Smooth muscle cell of the brain vasculature (primary cell): ENCODE results near the gene COL3A1.

Experiments
- DNase-seq: peaks from one replicate; pipeline ENCODE4 v3.0.0-alpha.2; 2012; ENCODE audit warnings: low read depth, low spot score

Gene COL3A1

GRCh38 chr2:188974164-188974563 is at the start of gene COL3A1:
Gene COL3A1, plus strand, starts transcription at chr2:188974373. Its CDS starts 117 bp downstream, at chr2:188974490.
- peak; percentile 83 for DNase-seq

DNA sequence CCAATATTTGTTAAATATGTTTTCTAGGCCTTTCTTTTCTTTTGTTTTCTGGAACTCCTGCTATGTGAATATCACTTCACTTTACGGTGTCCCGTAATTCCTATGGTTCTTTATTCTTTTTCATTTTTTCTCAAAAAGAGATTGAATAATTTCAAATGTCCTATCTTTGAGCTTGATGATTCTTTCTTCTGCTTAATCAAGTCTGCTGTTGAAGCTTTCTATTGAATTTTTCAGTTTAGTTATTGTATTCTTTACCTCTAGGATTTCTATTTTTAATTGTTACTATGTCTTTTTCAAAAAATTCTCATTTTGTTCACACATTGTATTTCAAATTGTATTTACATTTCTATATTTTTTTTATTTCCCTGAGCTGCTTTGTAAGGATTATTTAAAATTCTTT is 45.5 kb upstream of the COL3A1 start:
- DNase-seq: no peak

GRCh38 chr2:188931361-188931760 is 42.8 kb upstream of the COL3A1 start:
- DNase-seq: no peak

- peak; percentile 51 for DNase-seq
Measured at GRCh38 chr2:188937228-188938220, 36.6 kb upstream of the COL3A1 start.

GRCh38 chr2:188940171-188940570 is 34.0 kb upstream of the COL3A1 start:
- DNase-seq: no peak

- no peak for DNase-seq
Measured at GRCh38 chr2:188944442-188944841, 29.7 kb upstream of the COL3A1 start.

DNA sequence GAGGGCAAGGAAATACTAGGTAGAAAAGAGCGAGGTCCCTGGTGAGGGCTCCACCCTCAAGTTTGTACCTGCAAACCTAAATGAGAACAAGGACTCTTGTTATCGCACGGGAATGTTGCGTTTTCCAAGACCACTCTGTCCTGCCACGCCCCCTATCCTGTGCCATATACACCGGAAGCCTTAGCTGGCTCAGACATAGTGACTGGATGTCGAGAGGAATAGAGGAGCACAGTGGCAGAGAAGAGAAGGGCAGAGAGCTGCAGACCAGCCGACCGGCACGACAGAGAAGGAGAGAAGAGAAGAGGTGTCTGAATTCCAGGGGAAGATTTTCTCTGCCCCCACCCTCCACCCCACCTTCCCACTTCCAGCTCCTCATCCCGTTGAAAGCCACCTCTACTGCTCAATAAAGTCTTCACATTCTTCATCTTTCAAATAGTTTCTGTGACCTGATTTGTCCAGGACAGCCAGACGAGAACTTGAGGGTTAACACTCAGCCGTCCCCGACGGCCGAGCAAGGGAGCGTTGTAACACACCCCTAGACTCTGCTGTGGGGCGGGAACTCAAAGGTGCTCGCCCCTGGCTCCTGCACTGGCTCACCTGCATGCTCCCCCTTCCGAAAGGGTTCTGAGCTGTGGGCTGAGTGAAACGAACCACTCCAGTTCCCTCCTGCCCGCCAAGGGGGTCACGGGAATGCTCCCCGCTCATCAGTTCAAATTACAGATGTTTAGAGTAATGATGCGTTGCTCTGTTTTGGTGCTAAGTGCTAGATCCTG is 24.9 kb upstream of the COL3A1 start:
- no peak for DNase-seq

DNA sequence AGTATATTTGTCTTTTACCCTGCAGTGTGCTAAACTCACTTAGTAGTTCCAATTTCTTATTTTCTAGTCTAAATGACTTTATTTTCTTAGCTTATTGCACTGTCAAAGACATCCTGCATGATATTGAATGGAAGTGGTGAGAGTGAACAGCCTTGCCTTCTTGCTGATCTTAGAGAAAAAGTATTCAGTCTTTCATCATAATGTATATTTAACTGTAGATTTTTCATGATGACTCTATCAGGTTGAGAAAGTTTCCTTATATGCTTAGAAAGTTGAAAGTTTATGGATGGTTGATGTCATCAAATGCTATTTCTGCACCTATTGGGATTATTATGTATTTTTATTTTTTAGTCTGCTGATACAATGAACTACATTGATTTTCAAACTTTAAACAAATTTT is 21.3 kb upstream of the COL3A1 start:
- no peak for DNase-seq

DNA sequence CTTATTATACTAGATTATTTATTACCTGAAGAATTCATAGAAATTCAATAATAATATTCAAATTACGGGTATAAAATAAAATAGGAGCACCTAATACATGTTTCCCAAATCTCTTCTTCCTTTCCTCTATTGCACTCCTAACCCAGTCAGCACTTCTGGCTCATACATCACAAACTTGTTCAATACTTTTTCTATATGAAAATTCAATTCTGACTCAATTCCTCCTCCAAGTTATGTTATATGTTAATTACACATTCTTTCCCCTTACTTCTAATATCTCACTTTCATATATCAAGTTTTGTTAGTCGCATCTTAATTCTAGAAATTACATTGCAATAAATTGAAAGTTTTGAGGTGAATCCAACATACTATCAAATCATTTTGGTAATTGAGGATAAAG is 17.9 kb upstream of the COL3A1 start:
- no peak for DNase-seq

DNA sequence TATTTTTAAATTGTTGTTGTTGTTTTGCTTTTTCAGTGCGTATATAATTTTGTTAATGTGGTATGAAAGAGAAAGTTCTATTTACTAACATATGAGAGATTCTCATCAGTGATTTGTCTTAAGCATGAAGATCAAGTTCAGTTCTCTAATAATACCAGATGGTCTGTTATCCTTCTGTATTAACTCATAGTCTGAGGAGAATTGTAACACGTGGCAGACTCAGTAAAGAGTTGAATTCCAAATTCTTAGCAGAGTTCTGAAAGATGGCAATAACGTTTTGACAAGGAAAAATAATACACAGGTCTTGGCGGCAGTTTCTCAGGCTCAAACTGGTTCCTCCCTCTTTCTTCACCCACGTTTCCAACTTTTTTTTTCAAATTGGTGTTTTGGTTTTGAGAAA is 17.2 kb upstream of the COL3A1 start:
- DNase-seq: no peak

GRCh38 chr2:188957646-188958045 is 16.5 kb upstream of the COL3A1 start:
- no peak for DNase-seq

DNA sequence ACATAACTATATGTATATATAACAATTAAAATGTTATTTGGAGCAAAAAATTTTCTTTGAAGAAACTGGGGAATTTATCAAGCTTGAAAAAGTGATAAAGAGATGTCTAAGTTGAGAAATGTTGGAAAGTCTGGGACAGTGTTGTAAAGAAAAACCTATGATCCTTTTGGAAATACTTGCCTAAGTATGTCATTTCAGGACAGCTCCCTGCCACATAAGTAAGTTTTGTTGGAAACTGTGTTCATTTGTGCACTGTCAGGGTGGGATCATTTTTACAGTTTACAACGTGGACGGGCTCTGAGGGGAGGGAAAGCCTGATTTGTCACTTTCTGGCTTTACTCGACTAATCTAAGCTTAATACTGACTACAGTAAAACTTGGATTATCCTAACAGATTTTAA is 10.4 kb upstream of the COL3A1 start:
- no peak for DNase-seq

DNA sequence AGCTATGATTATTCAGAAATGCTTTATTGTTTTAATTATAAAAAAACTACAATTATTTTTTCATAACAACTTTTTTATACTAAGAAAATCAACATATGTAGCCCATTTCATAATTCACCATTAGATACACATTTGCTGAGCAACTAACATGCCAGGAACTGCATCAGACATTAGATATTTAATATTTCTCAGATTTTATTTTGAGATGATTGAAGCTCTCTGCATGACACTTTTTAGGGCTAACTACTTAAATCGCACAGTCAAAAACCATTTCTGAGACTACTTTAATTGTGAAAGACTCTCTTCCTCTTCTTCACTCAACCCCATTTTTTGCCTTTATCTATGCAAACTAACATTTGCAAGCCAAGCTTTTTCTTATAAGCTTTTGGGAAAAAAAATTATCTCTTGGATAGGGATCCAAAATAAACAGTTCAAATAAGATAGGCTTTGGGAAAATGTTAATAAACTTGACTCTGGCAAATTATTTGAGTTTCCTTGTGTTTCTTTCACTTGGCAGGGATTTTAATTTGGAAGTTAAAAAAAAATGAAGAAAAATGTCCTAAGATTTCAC is 9.1 kb upstream of the COL3A1 start:
- DNase-seq: no peak

DNA sequence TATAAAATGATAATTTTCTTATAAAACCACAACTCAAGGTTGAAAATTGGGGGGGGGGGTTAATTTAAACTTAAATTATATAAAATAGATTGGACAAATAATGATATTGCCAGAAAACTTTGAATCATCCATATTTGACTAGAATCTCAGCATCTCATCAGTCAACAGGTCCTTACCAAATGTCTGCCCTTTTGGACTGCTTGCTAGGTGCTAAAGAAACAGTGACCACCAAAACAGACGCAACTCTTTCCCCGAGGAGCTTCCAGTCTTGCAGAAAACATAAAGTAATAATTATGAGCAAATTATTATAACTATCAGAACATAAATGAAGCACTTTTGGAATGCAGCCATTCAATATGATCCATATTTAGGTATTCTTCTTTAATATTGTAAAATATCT is 8.6 kb upstream of the COL3A1 start:
- DNase-seq: no peak

DNA sequence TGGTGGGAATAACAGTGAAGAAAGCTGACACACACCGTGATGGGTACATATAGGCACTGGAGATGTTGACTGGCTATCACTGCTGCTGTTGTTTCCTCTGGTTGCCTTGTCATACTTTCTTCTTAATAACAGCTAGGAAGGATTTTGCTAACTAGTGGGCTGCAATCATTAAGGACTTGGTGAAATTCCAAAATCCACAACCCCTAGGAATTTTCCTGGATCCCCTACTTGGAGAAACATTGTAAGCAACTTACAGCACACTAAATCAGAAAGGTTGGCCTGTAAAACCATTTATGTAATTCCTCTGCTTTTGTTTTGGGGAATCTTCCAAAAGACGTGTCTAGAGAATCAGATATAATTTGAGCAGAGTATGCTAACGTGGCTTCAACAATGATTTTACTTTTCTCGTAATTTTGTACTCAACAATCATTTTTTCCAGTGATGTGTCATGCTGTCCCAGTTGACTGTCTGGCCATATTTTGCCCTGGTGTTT is 8.0 kb upstream of the COL3A1 start:
- no peak for DNase-seq

DNA sequence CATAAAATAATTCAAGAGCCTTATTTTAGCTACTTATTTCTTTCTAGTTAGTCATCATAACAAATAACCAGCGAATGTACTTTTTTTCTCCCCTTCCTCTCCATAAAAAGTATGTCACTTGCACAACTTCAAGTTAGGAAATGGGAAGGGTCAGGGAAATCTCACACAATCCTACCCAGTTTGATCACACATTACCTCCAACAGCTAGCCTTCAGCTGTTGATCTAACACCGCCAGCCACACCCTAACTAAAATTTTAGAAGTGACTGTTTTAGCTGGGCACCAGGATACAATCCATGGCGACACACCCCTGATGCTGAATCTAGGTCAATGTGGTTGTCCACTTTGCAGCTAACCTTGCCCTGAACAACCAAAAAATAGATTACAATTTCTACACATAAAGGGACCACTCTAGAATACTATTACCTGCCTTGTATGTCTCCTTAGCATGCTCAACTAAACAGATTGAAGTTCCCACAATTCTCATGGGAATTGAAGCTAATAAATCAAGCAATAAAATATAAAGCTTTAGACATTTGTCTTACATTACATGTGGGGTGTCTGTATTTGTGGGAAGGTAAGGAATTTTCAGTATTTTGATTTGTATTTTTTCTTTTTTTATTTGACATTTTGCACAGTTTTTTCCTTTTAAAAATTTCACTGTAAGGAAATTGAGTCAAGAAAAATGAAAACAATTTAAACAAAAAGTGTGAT is 7.3 kb upstream of the COL3A1 start:
- no peak for DNase-seq

- DNase-seq: no peak
Measured at GRCh38 chr2:188969236-188969635, 4.9 kb upstream of the COL3A1 start.

- DNase-seq: no peak
Measured at GRCh38 chr2:188969651-188970050, 4.5 kb upstream of the COL3A1 start.

- no peak for DNase-seq
Measured at GRCh38 chr2:188970211-188970610, 4.0 kb upstream of the COL3A1 start.

GRCh38 chr2:188971432-188971861 is 2.7 kb upstream of the COL3A1 start:
- no peak for DNase-seq

GRCh38 chr2:188973641-188974040 is 532 bp upstream of the COL3A1 start:
- no peak for DNase-seq
